Sigmoid colon (tissue), 7 donors: Measurements from ENCODE around the gene CNOT3. TPM values are rescaled to one million over a fixed set of nuclear protein-coding genes. Genes with fewer than 3 reads are reported as not detected.
"Not testable (repeated sequence)": the region's sequence is repeated elsewhere in the genome, so short reads cannot be mapped to it uniquely, and the experiment has no call there.

ENCODE experiments used
- DNase-seq: peaks from one replicate; pipeline ENCODE4 v3.0.0-alpha.2; 2019
- H3K27ac ChIP-seq, 4 donors: fragments of 200-600 bp; sonication (generic); one replicate each; pipeline ENCODE4 v1.5.1; 2016 to 2019; ENCODE audit warnings: mild to moderate bottlenecking in 1 of 4
- H3K27me3 ChIP-seq, 3 donors: fragments of 200-600 bp; sonication (generic); one replicate each; pipeline ENCODE4 v1.5.1; 2019; ENCODE audit warnings: mild to moderate bottlenecking in 1 of 3
- H3K36me3 ChIP-seq, 4 donors: fragments of 200-600 bp; sonication (generic); one replicate each; pipeline ENCODE4 v1.5.1; 2016 to 2019
- H3K4me1 ChIP-seq, 4 donors: fragments of 200-600 bp; sonication (generic); one replicate each; pipeline ENCODE4 v1.5.1; 2017 to 2019
- H3K4me3 ChIP-seq, 4 donors: fragments of 200-600 bp; sonication (generic); one replicate each; pipeline ENCODE4 v1.5.1; 2017 to 2019; ENCODE audit warnings: mild to moderate bottlenecking in 2 of 4, moderate library complexity in 1 of 4
- H3K9me3 ChIP-seq, 4 donors: fragments of 200-600 bp in 3 of 4; sonication (generic) in 3 of 4; one replicate each; pipeline versions ENCODE4 v1.5.1 to v1.6.1; 2013 to 2019
- CTCF ChIP-seq, 4 experiments: fragments of 450-650 bp in 3 of 4; fragments of 200-600 bp in 1 of 4; IDR thresholded peaks; one replicate each; pipeline ENCODE4 v1.5.1; 2016 to 2019; ENCODE audit warnings: antibody characterized with exemption in 4 of 4, mild to moderate bottlenecking in 3 of 4, moderate library complexity in 2 of 4
- EP300 ChIP-seq, 4 donors: sonication (generic); formaldehyde crosslinking; IDR thresholded peaks; one replicate each; pipeline ENCODE4 v1.6.1; 2017; ENCODE audit warnings: antibody characterized with exemption in 4 of 4
- POLR2A ChIP-seq, 2 donors: fragments of 450-650 bp; IDR thresholded peaks; one replicate each; pipeline ENCODE4 v1.6.1; 2016; ENCODE audit warnings: antibody characterized with exemption in 2 of 2, mild to moderate bottlenecking in 2 of 2, moderate library complexity in 2 of 2
- POLR2AphosphoS5 ChIP-seq, 4 donors: sonication (generic); formaldehyde crosslinking; IDR thresholded peaks; one replicate each; pipeline ENCODE4 v1.6.1; 2017; ENCODE audit warnings: antibody characterized with exemption in 4 of 4
- WGBS, 2 donors: extraction: QIAGEN DNeasy Blood & Tissue Kit; methylation state at CpG; one replicate each; pipeline ENCODE4 v1.1.7; 2013; 5-methylcytosine and 5-hydroxymethylcytosine counted together
- intact Hi-C: fragments of 100-400 bp; cut with DNase I; formaldehyde crosslinking; loops from one replicate; pipeline ENCODE4 v1.15.1; 2023
- polyA plus RNA-seq, 3 donors: library from polyadenylated mRNA; stranded (reverse); fragments of 200-250 nt; gene quantifications; one replicate each; pipeline ENCODE4 v1.2.3, GENCODE V29; 2013
- total RNA-seq, 4 donors: library from RNA; depleted of rRNA; stranded (reverse); fragments of >200 nt; gene quantifications; one replicate each; pipeline ENCODE4 v1.1.0, GENCODE V29; 2016
- donor health status: healthy with polysubstance abuse.
- donor health status: Bipolar disorder and iron deficiency.
- donor health status: healthy.

The CNOT3 gene
- total and polyA plus RNA-seq, 7 donors = 11.8 to 32.9 (median 19.8) TPM

GRCh38 chr19:54179262-54179852, 41.8 kb downstream of the CNOT3 start:
- Histone ChIP-seq H3K27ac (no peak overlapping the region), H3K4me3 (no peak overlapping the region), H3K9me3 (no peaks in the 10 kb centered on the region), H3K4me1 (no peaks in the 10 kb centered on the region), H3K27me3 (peaks cover 0 to 2% (median 0%) of the 10 kb centered on the region in 3 donors), H3K36me3 (peaks cover 0 to 33% (median 9%) of the 10 kb centered on the region in 4 donors)
- WGBS, 2 donors = 85 to 87% methylated on average over 10 of the region's 10 CpGs
- intact Hi-C loops = no loop called here
- DNase-seq = no peak
- TF ChIP-seq CTCF (IDR thresholded peaks at IDR 0.05) (no peak), POLR2A (IDR thresholded peaks at IDR 0.05) (no peak), EP300 (IDR thresholded peaks at IDR 0.05) (no peak), POLR2AphosphoS5 (IDR thresholded peaks at IDR 0.05) (no peak)

- H3K4me1 ChIP-seq = no peaks in the 10 kb centered on the region
- no peak overlapping the region for H3K27ac ChIP-seq
- DNase-seq = no peak
- no peak overlapping the region for H3K4me3 ChIP-seq
- H3K9me3 ChIP-seq = no peaks in the 10 kb centered on the region
- no peaks in the 10 kb centered on the region for H3K27me3 ChIP-seq
- intact Hi-C loops = no loop called here
- TF ChIP-seq CTCF (IDR thresholded peaks at IDR 0.05) = no peak
- TF ChIP-seq POLR2AphosphoS5 (IDR thresholded peaks at IDR 0.05) = no peak
- TF ChIP-seq EP300 (IDR thresholded peaks at IDR 0.05) = no peak
- TF ChIP-seq POLR2A (IDR thresholded peaks at IDR 0.05) = no peak
- 20 to 50% methylated on average over 10 of the region's 10 CpGs for WGBS, 2 donors
- peaks cover 0 to 33% (median 9%) of the 10 kb centered on the region in 4 donors for H3K36me3 ChIP-seq
Observed at GRCh38 chr19:54179921-54180461, 42.4 kb downstream of the CNOT3 start.

- no peak for DNase-seq
- Histone ChIP-seq H3K27me3 (no peaks in the 10 kb centered on the region), H3K4me1 (no peaks in the 10 kb centered on the region), H3K9me3 (no peaks in the 10 kb centered on the region), H3K27ac (no peak overlapping the region), H3K36me3 (peaks cover 0 to 33% (median 9%) of the 10 kb centered on the region in 4 donors), H3K4me3 (no peak overlapping the region)
- 95 to 96% methylated on average over 37 of the region's 37 CpGs for WGBS, 2 donors
- TF ChIP-seq POLR2A (IDR thresholded peaks at IDR 0.05) (no peak), CTCF (IDR thresholded peaks at IDR 0.05) (no peak), POLR2AphosphoS5 (IDR thresholded peaks at IDR 0.05) (no peak), EP300 (IDR thresholded peaks at IDR 0.05) (no peak)
- intact Hi-C loops = no loop called here
Observed at GRCh38 chr19:54180691-54181091, 43.1 kb downstream of the CNOT3 start.

GRCh38 chr19:54181894-54182293, 44.3 kb downstream of the CNOT3 start:
- H3K4me3 ChIP-seq, H3K27me3 ChIP-seq, H3K4me1 ChIP-seq, intact Hi-C loops, H3K9me3 ChIP-seq, DNase-seq, H3K27ac ChIP-seq: not testable (repeated sequence)
- 88 to 92% methylated on average over 3 of the region's 3 CpGs for WGBS, 2 donors
- H3K36me3 ChIP-seq = peaks cover 0 to 42% (median 9%) of the 10 kb centered on the region in 4 donors

GRCh38 chr19:54183431-54183830, 45.9 kb downstream of the CNOT3 start:
- DNase-seq = no peak
- Histone ChIP-seq H3K27me3 (no peaks in the 10 kb centered on the region), H3K36me3 (peaks cover 0 to 44% (median 8%) of the 10 kb centered on the region in 4 donors), H3K4me3 (no peak overlapping the region), H3K4me1 (peaks cover 0 to 8% (median 5%) of the 10 kb centered on the region in 4 donors), H3K9me3 (no peaks in the 10 kb centered on the region), H3K27ac (no peak overlapping the region)
- TF ChIP-seq EP300 (IDR thresholded peaks at IDR 0.05) (no peak), POLR2AphosphoS5 (IDR thresholded peaks at IDR 0.05) (no peak), CTCF (IDR thresholded peaks at IDR 0.05) (no peak), POLR2A (IDR thresholded peaks at IDR 0.05) (no peak)
- intact Hi-C loops = no loop called here
- WGBS, 2 donors = 93 to 94% methylated on average over 11 of the region's 11 CpGs
